H1 (cell line): ENCODE measurements around the gene MAPK8IP3. TPM values are rescaled to one million over a fixed set of nuclear protein-coding genes. Genes with fewer than 3 reads are reported as not detected.

ENCODE experiments used
- CTCF ChIA-PET: fragments of 300-600 bp; sonication (Branson Sonifier 250); formaldehyde crosslinking; loops from one replicate; lab custom pipeline; 2021; ENCODE audit not compliant: partially characterized antibody; lab: Charles Lee
- POLR2A ChIA-PET: fragments of 300-600 bp; sonication (Branson Sonifier 250); formaldehyde crosslinking; loops from one replicate; lab custom pipeline; 2021; ENCODE audit warnings: inconsistent platforms; ENCODE audit not compliant: partially characterized antibody; lab: Charles Lee
- DNase-seq, 2 experiments: peaks; one replicate each; pipeline versions ENCODE4 v3.0.0 to v3.0.0-alpha.2; 2010 to 2022; ENCODE audit warnings: low spot score in 2 of 2, low read depth in 1 of 2, mixed read lengths in 1 of 2
- FAIRE-seq: peaks from 2 replicates; lab custom pipeline; 2011; peaks lifted over from hg19 to GRCh38; lab: Jason Lieb, UNC
- H2AFZ ChIP-seq: 2 replicates; pipeline ENCODE4 v1.8.1; 2012; ENCODE audit warnings: low read length, inconsistent platforms
- H2AK5ac ChIP-seq: 2 replicates; pipeline ENCODE4 v1.6.1; 2013; ENCODE audit warnings: low read depth, low read length
- H2BK120ac ChIP-seq: replicated peaks from 2 replicates; pipeline ENCODE3; 2013; ENCODE audit warnings: low read depth, low read length, inconsistent platforms
- H2BK12ac ChIP-seq: 2 replicates; pipeline ENCODE4 v1.6.1; 2013; ENCODE audit warnings: low read depth, low read length
- H2BK15ac ChIP-seq: 2 replicates; pipeline ENCODE4 v1.6.1; 2013; ENCODE audit warnings: low read length
- H2BK20ac ChIP-seq: 2 replicates; pipeline ENCODE4 v1.6.1; 2013; ENCODE audit warnings: low read length
- H2BK5ac ChIP-seq: 2 replicates; pipeline ENCODE4 v1.6.1; 2013; ENCODE audit warnings: low read depth, low read length
- H3K14ac ChIP-seq: 2 replicates; pipeline ENCODE4 v1.6.1; 2013; ENCODE audit warnings: inconsistent platforms; ENCODE audit not compliant: insufficient read length
- H3K18ac ChIP-seq: 2 replicates; pipeline ENCODE4 v1.6.1; 2013; ENCODE audit warnings: low read length; ENCODE audit errors: extremely low read depth
- H3K23ac ChIP-seq: 2 replicates; pipeline ENCODE4 v1.6.1; 2013; ENCODE audit warnings: inconsistent platforms; ENCODE audit not compliant: insufficient read length
- H3K23me2 ChIP-seq: 2 replicates; pipeline ENCODE4 v1.6.1; 2013; ENCODE audit warnings: low read depth, low read length
- H3K27ac ChIP-seq: 2 replicates; pipeline ENCODE4 v1.6.1; 2011; ENCODE audit warnings: low read depth, low read length, inconsistent platforms
- H3K27me3 ChIP-seq, 4 experiments: replicated peaks in 1 of 4; 1 replicate in 1 of 4; 2 replicates in 3 of 4; pipeline versions ENCODE4 v1.6.1 to v1.8.1; 2011 to 2013; ENCODE audit warnings: low read length in 3 of 4, mild to moderate bottlenecking in 3 of 4, inconsistent platforms in 2 of 4, mixed read lengths in 2 of 4, moderate library complexity in 1 of 4; ENCODE audit not compliant: control insufficient read depth in 3 of 4, insufficient read depth in 3 of 4; ENCODE audit errors: extremely low read depth in 1 of 4
- H3K36me3 ChIP-seq, 4 experiments: 2 replicates each; pipeline versions ENCODE4 v1.6.1 to v1.8.1; 2011 to 2013; ENCODE audit warnings: mild to moderate bottlenecking in 4 of 4, low read length in 3 of 4, moderate library complexity in 2 of 4, control low read depth in 1 of 4, inconsistent platforms in 1 of 4; ENCODE audit not compliant: insufficient read depth in 4 of 4, control insufficient read depth in 2 of 4
- H3K4ac ChIP-seq: replicated peaks from 2 replicates; pipeline ENCODE3; 2013; ENCODE audit warnings: low read length, low read depth, mixed read lengths, inconsistent platforms; ENCODE audit not compliant: insufficient read length
- H3K4me1 ChIP-seq, 4 experiments: replicated peaks in 1 of 4; 1 replicate in 1 of 4; 2 replicates in 3 of 4; pipeline versions ENCODE4 v1.6.1 to v1.8.1; 2011 to 2013; ENCODE audit warnings: low read length in 3 of 4, inconsistent platforms in 2 of 4, mixed read lengths in 1 of 4; ENCODE audit not compliant: insufficient read depth in 4 of 4, control insufficient read depth in 3 of 4
- H3K4me2 ChIP-seq, 2 experiments: 2 replicates each; pipeline versions ENCODE4 v1.6.1 to v1.8.1; 2011 to 2013; ENCODE audit warnings: low read depth in 2 of 2, low read length in 2 of 2, control low read depth in 1 of 2, inconsistent platforms in 1 of 2, mild to moderate bottlenecking in 1 of 2; ENCODE audit not compliant: insufficient read depth in 1 of 2
- H3K4me3 ChIP-seq, 4 experiments: fragments of 200-600, 300-600 bp in 1 of 4; sonication (generic), shearing (Covaris generic), sonication (Bioruptor Twin) in 1 of 4; 2 replicates each; pipeline versions ENCODE4 v1.5.1 to v1.8.1; 2011 to 2016; ENCODE audit warnings: low read length in 4 of 4, low read depth in 3 of 4, control low read depth in 2 of 4, inconsistent platforms in 2 of 4, mild to moderate bottlenecking in 2 of 4, mixed read lengths in 1 of 4, moderate library complexity in 1 of 4; ENCODE audit not compliant: insufficient read depth in 2 of 4; ENCODE audit errors: extremely low read depth in 1 of 4
- H3K56ac ChIP-seq: replicated peaks from 2 replicates; pipeline ENCODE3; 2013; ENCODE audit warnings: low read depth, mild to moderate bottlenecking, mixed read lengths, low read length, inconsistent platforms; ENCODE audit not compliant: insufficient read length
- H3K79me1 ChIP-seq: 2 replicates; pipeline ENCODE4 v1.6.1; 2013; ENCODE audit warnings: low read depth, low read length, control low read depth
- H3K79me2 ChIP-seq, 2 experiments: 2 replicates each; pipeline versions ENCODE4 v1.6.1 to v1.8.1; 2012 to 2013; ENCODE audit warnings: low read length in 2 of 2, mild to moderate bottlenecking in 2 of 2, inconsistent platforms in 1 of 2; ENCODE audit not compliant: insufficient read depth in 2 of 2, control insufficient read depth in 1 of 2
- H3K9ac ChIP-seq, 4 experiments: replicated peaks in 1 of 4; 1 replicate in 1 of 4; 2 replicates in 3 of 4; pipeline versions ENCODE4 v1.6.1 to v1.8.1; 2011 to 2013; ENCODE audit warnings: low read depth in 3 of 4, low read length in 3 of 4, control low read depth in 2 of 4, mild to moderate bottlenecking in 2 of 4, moderate library complexity in 2 of 4, inconsistent platforms in 1 of 4; ENCODE audit errors: extremely low read depth in 1 of 4
- H3K9me3 ChIP-seq, 2 experiments: 2 replicates each; pipeline versions ENCODE4 v1.6.1 to v1.8.1; 2012 to 2013; ENCODE audit warnings: mild to moderate bottlenecking in 2 of 2, moderate library complexity in 2 of 2, control low read depth in 1 of 2, inconsistent platforms in 1 of 2, low read depth in 1 of 2, low read length in 1 of 2, mixed read lengths in 1 of 2; ENCODE audit not compliant: insufficient read depth in 2 of 2
- H4K20me1 ChIP-seq, 2 experiments: replicated peaks in 1 of 2; 2 replicates each; pipeline versions ENCODE3 to v1.8.1; 2011 to 2013; ENCODE audit warnings: inconsistent platforms in 2 of 2, low read length in 2 of 2, mild to moderate bottlenecking in 1 of 2; ENCODE audit not compliant: insufficient read depth in 2 of 2, control insufficient read depth in 1 of 2
- H4K5ac ChIP-seq: 2 replicates; pipeline ENCODE4 v1.6.1; 2013; ENCODE audit warnings: low read length, low read depth, mixed read lengths, inconsistent platforms; ENCODE audit not compliant: insufficient read length
- H4K8ac ChIP-seq: 2 replicates; pipeline ENCODE4 v1.8.0; 2013; ENCODE audit warnings: mild to moderate bottlenecking, moderate library complexity, low read length, inconsistent platforms; ENCODE audit not compliant: insufficient read depth; ENCODE audit errors: extremely low read depth
- H4K91ac ChIP-seq: replicated peaks from 2 replicates; pipeline ENCODE3; 2013; ENCODE audit warnings: low read length, mixed read lengths, inconsistent platforms; ENCODE audit not compliant: insufficient read length
- BCL11A ChIP-seq, 2 experiments: IDR thresholded peaks; one replicate each; pipeline ENCODE4 v1.6.1; 2011; ENCODE audit warnings: low read depth in 2 of 2, low read length in 2 of 2, mild to moderate bottlenecking in 2 of 2
- GABPA ChIP-seq: IDR thresholded peaks from 2 replicates; pipeline ENCODE4 v1.6.1; 2011; ENCODE audit warnings: mild to moderate bottlenecking, low read length, moderate library complexity, borderline replicate concordance; ENCODE audit not compliant: insufficient read depth
- RAD21 ChIP-seq, 2 experiments: IDR thresholded peaks in 1 of 2; conservative IDR thresholded peaks in 1 of 2; 2 replicates each; pipeline ENCODE4 v1.6.1; 2011; ENCODE audit warnings: low read depth in 2 of 2, low read length in 2 of 2, improper control_type of control experiment in 1 of 2, inconsistent platforms in 1 of 2, mild to moderate bottlenecking in 1 of 2, moderate library complexity in 1 of 2
- RFX5 ChIP-seq: IDR thresholded peaks from 2 replicates; pipeline ENCODE4 v1.6.1; 2011; ENCODE audit warnings: low read depth, low read length, improper control_type of control experiment, borderline replicate concordance
- SIRT6 ChIP-seq: IDR thresholded peaks from one replicate; pipeline ENCODE4 v1.7.1; 2012; ENCODE audit warnings: low read length, inconsistent platforms
- SUZ12 ChIP-seq: fragments of 200-600 bp; sonication (generic); IDR thresholded peaks from 2 replicates; pipeline ENCODE4 v1.6.1; 2012; ENCODE audit warnings: mild to moderate bottlenecking, inconsistent platforms, low read length, moderate library complexity, mixed read lengths
- USF2 ChIP-seq: IDR thresholded peaks from 2 replicates; pipeline ENCODE4 v1.6.1; 2011; ENCODE audit warnings: low read length, improper control_type of control experiment
- WGBS, 2 experiments: shearing (Covaris generic) in 1 of 2; methylation state at CpG; one replicate each; pipeline versions ENCODE4 v1.1.6 to v1.1.7; 2013 to 2015; ENCODE audit warnings: low lambda C conversion rate in 2 of 2, mixed read lengths in 2 of 2, inconsistent platforms in 1 of 2, low coverage in 1 of 2, missing lambda C conversion rate in 1 of 2; ENCODE audit not compliant: insufficient replicate concordance in 2 of 2, insufficient coverage in 1 of 2, insufficient read length in 1 of 2; ENCODE audit errors: extremely low coverage in 1 of 2, missing lambda C conversion rate in 1 of 2; 5-methylcytosine and 5-hydroxymethylcytosine counted together
- polyA plus RNA-seq, 7 experiments: library from polyadenylated mRNA; depleted of rRNA in 3 of 7; stranded (reverse) in 5 of 7; unstranded in 2 of 7; fragments of >200 nt in 5 of 7; fragments of 200-250 nt in 2 of 7; gene quantifications; 1 replicate in 5 of 7; 2 replicates in 1 of 7; 4 replicates in 1 of 7; pipeline versions ENCODE4 v1.2.1 to v1.2.3, GENCODE V29; 2011 to 2013; ENCODE audit warnings: missing spikeins in 2 of 7, mixed read lengths in 2 of 7
- total RNA-seq: library from RNA; stranded (reverse); fragmentation: NEBNext Ultra II Directional; extraction: Animal tissue kit (Norgen Biotek cat#: 25700); gene quantifications from 2 replicates; pipeline ENCODE4 v1.2.1, GENCODE V29; 2021

The MAPK8IP3 gene
- total and polyA plus RNA-seq, 2 of the 8 experiments (the other 6 are each of a cell fraction or from before 2014, with no cell fraction given): 16.9 to 43.4 TPM

DNA sequence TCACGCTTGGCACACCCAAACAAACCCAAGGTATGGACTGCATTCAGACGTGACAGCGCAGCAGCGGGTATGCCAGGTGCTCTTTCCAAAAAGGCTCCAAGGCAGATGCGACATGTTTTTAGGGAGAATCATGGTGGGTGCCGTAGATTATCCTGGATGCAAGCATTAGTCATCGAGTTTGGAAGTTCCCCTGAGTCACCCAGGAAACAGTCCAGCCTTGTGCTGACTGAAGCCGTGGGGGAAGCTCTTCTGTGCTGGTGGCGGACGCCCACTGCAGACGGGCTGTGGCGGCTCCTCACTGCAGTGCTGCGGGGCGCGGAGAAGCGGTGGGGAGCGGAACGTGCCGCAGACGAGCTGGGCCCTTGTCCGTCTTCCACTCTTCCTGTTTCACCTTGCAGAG lies 14.0 kb upstream of the MAPK8IP3 start:
- Histone ChIP-seq H3K23ac (no peak overlapping the region), H2BK15ac (no peak overlapping the region), H2BK120ac (no peak overlapping the region), H4K8ac (peak overlapping the region; percentile 45), H3K4me1 (no peaks in the 10 kb centered on the region), H3K18ac (no peak overlapping the region), H2BK5ac (no peak overlapping the region), H3K4ac (no peak overlapping the region), H3K23me2 (no peaks in the 10 kb centered on the region; the same call in 1 of the 2 replicates), H3K4me3 (no peak overlapping the region), H3K27me3 (no peaks in the 10 kb centered on the region), H3K79me1 (peaks cover 13% of the 10 kb centered on the region), H3K4me2 (no peak overlapping the region), H2AK5ac (no peak overlapping the region), H3K27ac (no peak overlapping the region)
- no peak for FAIRE-seq
- no peak for TF ChIP-seq SIRT6
- no peak for TF ChIP-seq SUZ12
- no peak for TF ChIP-seq USF2
- no peak for TF ChIP-seq RAD21 (IDR thresholded peaks at IDR 0.05 in 1 of 2, conservative IDR thresholded peaks at IDR 0.05 in 1 of 2; ENCODE audit: low read depth in 2 of 2, low read length in 2 of 2)
- TF ChIP-seq RFX5: no peak
- TF ChIP-seq GABPA: no peak
- no peak for TF ChIP-seq BCL11A (IDR thresholded peaks at IDR 0.05; ENCODE audit: low read depth in 2 of 2, low read length in 2 of 2)
- TF ChIP-seq, all 59 proteins: peak for 0
- no peak overlapping the region for H2BK12ac ChIP-seq
- H3K9ac ChIP-seq: no peak overlapping the region
- no peaks in the 10 kb centered on the region for H3K9me3 ChIP-seq
- WGBS, 2 experiments: 95% methylated on average over 21 of the region's 21 CpGs; no CpG with 5 or more reads in 1 of the 2 experiments
- ChIA-PET CTCF (interaction anchor here (1.3 to 1.6 kb wide), 2 partner anchors 8 to 16 kb away, joined by 4 to 7 read pairs; no protein-coding TSS in a partner anchor), POLR2A (interaction anchor here (1.8 to 2.4 kb wide), 3 partner anchors 9 to 16 kb away, joined by 5 to 7 read pairs (median 6); partner anchors contain the start of gene MAPK8IP3)
- no peak overlapping the region for H2BK20ac ChIP-seq
- peaks cover 16 to 80% of the 10 kb centered on the region in 2 experiments for H3K79me2 ChIP-seq
- H3K56ac ChIP-seq: no peak overlapping the region
- H3K36me3 ChIP-seq: peaks cover 31 to 77% (median 73%) of the 10 kb centered on the region in 4 experiments
- H2AFZ ChIP-seq: no peak overlapping the region
- peaks cover 26 to 33% of the 10 kb centered on the region in 2 experiments for H4K20me1 ChIP-seq
- no peak overlapping the region for H3K14ac ChIP-seq
- H4K5ac ChIP-seq: no peak overlapping the region
- H4K91ac ChIP-seq: no peak overlapping the region
- DNase-seq: no peak
